Measurements from ENCODE around the gene MPP1.

DNA sequence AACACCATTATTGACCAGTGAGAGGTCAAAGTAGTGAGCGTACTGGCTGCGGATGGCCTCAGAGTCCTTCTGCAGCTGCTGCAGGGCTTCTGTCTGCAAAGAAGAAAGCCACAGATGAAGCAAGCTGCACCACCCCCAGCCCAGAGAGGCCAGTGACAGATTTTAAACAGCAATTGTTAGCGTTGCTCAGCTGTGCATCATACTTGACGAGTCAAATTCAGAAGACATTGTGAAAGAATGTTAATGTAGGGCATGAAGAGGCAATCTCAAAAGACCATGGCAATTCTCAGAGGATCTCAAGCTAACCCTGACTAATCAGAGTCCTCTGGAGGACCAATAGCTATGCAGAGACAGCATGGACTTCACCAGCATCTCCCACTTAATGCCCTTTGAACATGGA lies 26.0 kb downstream of the MPP1 start:
- TF ChIP-seq, protein P1, sequence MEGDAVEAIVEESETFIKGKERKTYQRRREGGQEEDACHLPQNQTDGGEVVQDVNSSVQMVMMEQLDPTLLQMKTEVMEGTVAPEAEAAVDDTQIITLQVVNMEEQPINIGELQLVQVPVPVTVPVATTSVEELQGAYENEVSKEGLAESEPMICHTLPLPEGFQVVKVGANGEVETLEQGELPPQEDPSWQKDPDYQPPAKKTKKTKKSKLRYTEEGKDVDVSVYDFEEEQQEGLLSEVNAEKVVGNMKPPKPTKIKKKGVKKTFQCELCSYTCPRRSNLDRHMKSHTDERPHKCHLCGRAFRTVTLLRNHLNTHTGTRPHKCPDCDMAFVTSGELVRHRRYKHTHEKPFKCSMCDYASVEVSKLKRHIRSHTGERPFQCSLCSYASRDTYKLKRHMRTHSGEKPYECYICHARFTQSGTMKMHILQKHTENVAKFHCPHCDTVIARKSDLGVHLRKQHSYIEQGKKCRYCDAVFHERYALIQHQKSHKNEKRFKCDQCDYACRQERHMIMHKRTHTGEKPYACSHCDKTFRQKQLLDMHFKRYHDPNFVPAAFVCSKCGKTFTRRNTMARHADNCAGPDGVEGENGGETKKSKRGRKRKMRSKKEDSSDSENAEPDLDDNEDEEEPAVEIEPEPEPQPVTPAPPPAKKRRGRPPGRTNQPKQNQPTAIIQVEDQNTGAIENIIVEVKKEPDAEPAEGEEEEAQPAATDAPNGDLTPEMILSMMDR (IDR thresholded peaks at IDR 0.05; ENCODE audit: low read depth, low read length): no peak
- TF ChIP-seq EZH2phosphoT487 (IDR thresholded peaks at IDR 0.05; ENCODE audit: low read depth): no peak
